Measurements from ENCODE around the gene GMFB. TPM values are rescaled to one million over a fixed set of nuclear protein-coding genes. Genes with fewer than 3 reads are reported as not detected.

The GMFB gene
- total RNA-seq, 4 donors from 2014 or later, result 24.1 to 44.3 (median 26.6) TPM

- Histone ChIP-seq H3K36me3 (peaks cover 2% of the 10 kb centered on the region), H3K27ac (no peak overlapping the region), H3K9me3 (no peaks in the 10 kb centered on the region), H3K27me3 (no peaks in the 10 kb centered on the region), H3K4me1 (no peaks in the 10 kb centered on the region), H3K4me3 (no peak overlapping the region)
- DNase-seq (ENCODE audit: low spot score in 2 of 2), result no peak
- 97% methylated on average over 1 of the region's 1 CpG for WGBS
- TF ChIP-seq, protein P1, sequence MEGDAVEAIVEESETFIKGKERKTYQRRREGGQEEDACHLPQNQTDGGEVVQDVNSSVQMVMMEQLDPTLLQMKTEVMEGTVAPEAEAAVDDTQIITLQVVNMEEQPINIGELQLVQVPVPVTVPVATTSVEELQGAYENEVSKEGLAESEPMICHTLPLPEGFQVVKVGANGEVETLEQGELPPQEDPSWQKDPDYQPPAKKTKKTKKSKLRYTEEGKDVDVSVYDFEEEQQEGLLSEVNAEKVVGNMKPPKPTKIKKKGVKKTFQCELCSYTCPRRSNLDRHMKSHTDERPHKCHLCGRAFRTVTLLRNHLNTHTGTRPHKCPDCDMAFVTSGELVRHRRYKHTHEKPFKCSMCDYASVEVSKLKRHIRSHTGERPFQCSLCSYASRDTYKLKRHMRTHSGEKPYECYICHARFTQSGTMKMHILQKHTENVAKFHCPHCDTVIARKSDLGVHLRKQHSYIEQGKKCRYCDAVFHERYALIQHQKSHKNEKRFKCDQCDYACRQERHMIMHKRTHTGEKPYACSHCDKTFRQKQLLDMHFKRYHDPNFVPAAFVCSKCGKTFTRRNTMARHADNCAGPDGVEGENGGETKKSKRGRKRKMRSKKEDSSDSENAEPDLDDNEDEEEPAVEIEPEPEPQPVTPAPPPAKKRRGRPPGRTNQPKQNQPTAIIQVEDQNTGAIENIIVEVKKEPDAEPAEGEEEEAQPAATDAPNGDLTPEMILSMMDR (IDR thresholded peaks at IDR 0.05), result no peak
Measured at GRCh38 chr14:54533100-54533499, 44.3 kb upstream of the GMFB start.

DNA sequence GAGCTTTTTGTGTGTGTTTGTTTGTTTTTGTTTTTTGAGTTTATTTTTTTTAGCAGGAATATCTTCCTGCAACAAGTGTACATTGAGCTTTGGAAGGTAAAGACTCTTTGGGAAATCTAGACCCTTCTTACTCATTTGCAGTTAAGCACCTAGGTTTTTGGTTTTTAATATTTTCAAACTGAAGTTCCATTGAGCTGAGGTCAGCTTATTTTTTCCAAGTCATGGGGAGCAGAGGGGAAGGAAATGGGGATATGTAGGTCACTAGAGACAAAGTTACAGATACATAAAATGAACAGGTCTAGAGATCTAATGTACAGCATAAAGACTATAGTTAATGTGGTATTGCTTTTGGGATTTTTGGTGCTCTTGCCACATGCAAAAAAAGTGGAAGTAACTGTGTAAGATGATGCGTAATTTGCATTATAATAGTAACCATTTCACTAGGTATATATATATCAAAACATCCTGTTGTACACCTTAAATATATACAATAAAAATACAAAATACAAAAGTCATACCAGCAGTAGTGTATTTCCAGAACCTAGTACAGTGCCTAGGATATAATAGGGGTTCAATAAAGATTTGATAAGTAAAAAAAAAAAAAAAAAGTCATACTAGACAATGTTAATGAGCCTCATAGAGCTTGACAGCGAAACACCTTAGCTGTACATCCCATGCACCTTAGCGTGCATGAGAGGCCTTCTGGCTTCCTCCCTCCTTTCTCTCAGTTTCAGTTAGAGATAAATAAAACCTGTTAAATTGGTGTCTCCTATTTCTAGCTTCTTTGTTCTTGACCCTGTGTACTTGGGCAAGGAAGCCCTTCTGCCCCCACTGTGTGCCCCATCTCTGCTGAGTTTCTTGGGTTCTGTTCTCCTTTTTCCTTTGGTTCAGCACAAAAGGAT lies 43.6 kb upstream of the GMFB start:
- WGBS, result 95% methylated on average over 3 of the region's 3 CpGs
- Histone ChIP-seq H3K27me3 (no peaks in the 10 kb centered on the region), H3K4me3 (no peak overlapping the region), H3K27ac (no peak overlapping the region), H3K36me3 (no peaks in the 10 kb centered on the region), H3K9me3 (no peaks in the 10 kb centered on the region), H3K4me1 (no peaks in the 10 kb centered on the region)
- no peak for TF ChIP-seq POLR2AphosphoS5 (IDR thresholded peaks at IDR 0.05)
- TF ChIP-seq EP300 (IDR thresholded peaks at IDR 0.05), result no peak
- TF ChIP-seq, protein P1 (IDR thresholded peaks at IDR 0.05), result no peak
- TF ChIP-seq POLR2A (IDR thresholded peaks at IDR 0.05), result no peak
- no peak for DNase-seq (ENCODE audit: low spot score in 2 of 2)

- Histone ChIP-seq H3K4me3 (no peak overlapping the region), H3K4me1 (no peaks in the 10 kb centered on the region), H3K9me3 (no peaks in the 10 kb centered on the region), H3K27me3 (no peaks in the 10 kb centered on the region), H3K27ac (no peak overlapping the region), H3K36me3 (peaks cover 8% of the 10 kb centered on the region)
- TF ChIP-seq POLR2A (IDR thresholded peaks at IDR 0.05) (no peak), POLR2AphosphoS5 (IDR thresholded peaks at IDR 0.05) (no peak), EP300 (IDR thresholded peaks at IDR 0.05) (no peak)
- TF ChIP-seq, protein P1 (IDR thresholded peaks at IDR 0.05), result no peak
- 61% methylated on average over 1 of the region's 1 CpG for WGBS
- DNase-seq (ENCODE audit: low spot score in 2 of 2), result no peak
Measured at GRCh38 chr14:54529811-54530210, 41.0 kb upstream of the GMFB start.

- Histone ChIP-seq H3K36me3 (peaks cover 16% of the 10 kb centered on the region), H3K27me3 (no peaks in the 10 kb centered on the region)
Measured at GRCh38 chr14:54528973-54529372, 40.2 kb upstream of the GMFB start.

GRCh38 chr14:54524410-54524809 lies 35.6 kb upstream of the GMFB start:
- H3K27ac ChIP-seq, result no peak overlapping the region
- H3K4me3 ChIP-seq, result no peak overlapping the region
- no peaks in the 10 kb centered on the region for H3K4me1 ChIP-seq
- H3K27me3 ChIP-seq, result no peaks in the 10 kb centered on the region
- 98% methylated on average over 4 of the region's 4 CpGs for WGBS
- H3K9me3 ChIP-seq, result no peaks in the 10 kb centered on the region
- DNase-seq (ENCODE audit: low spot score in 2 of 2), result no peak
- TF ChIP-seq POLR2AphosphoS5 (IDR thresholded peaks at IDR 0.05) (no peak), EP300 (IDR thresholded peaks at IDR 0.05) (no peak), POLR2A (IDR thresholded peaks at IDR 0.05) (no peak)
- TF ChIP-seq, protein P1 (IDR thresholded peaks at IDR 0.05), result no peak
- H3K36me3 ChIP-seq, result peaks cover 29% of the 10 kb centered on the region

More at GRCh38 chr14:54528973-54529372, 40.2 kb upstream of the GMFB start:
- TF ChIP-seq POLR2A (IDR thresholded peaks at IDR 0.05) (no peak), POLR2AphosphoS5 (IDR thresholded peaks at IDR 0.05) (no peak), EP300 (IDR thresholded peaks at IDR 0.05) (no peak)
- TF ChIP-seq, protein P1 (IDR thresholded peaks at IDR 0.05), result no peak
- Histone ChIP-seq H3K4me1 (no peaks in the 10 kb centered on the region), H3K9me3 (no peaks in the 10 kb centered on the region), H3K27ac (no peak overlapping the region), H3K4me3 (no peak overlapping the region)
- WGBS, result 81% methylated on average over 2 of the region's 2 CpGs
- DNase-seq (ENCODE audit: low spot score in 2 of 2), result no peak
